HG03139 (cell line): ENCODE data around the gene ADGRG7.

ENCODE experiments used
- ATAC-seq: cut with Tn5 transposase; IDR thresholded peaks from one replicate; pipeline ENCODE4 v1.9.1; 2021; ENCODE audit not compliant: unreplicated experiment

Gene ADGRG7

GRCh38 chr3:100732435-100732834 lies 123.0 kb downstream of the ADGRG7 start:
- ATAC-seq = no peak

GRCh38 chr3:100737334-100737733 lies 127.9 kb downstream of the ADGRG7 start:
- no peak for ATAC-seq

GRCh38 chr3:100740207-100740606 lies 130.8 kb downstream of the ADGRG7 start:
- ATAC-seq = no peak

GRCh38 chr3:100743535-100743934 lies 134.1 kb downstream of the ADGRG7 start:
- ATAC-seq = no peak

GRCh38 chr3:100744671-100745070 lies 135.3 kb downstream of the ADGRG7 start:
- no peak for ATAC-seq
